Duodenal mucosa (tissue), 2 donors: ENCODE results near the gene SLX4IP.
"Not testable (repeated sequence)": the region's sequence is repeated elsewhere in the genome, so short reads cannot be mapped to it uniquely, and the experiment has no call there.

Source experiments
- H3K27ac ChIP-seq: one replicate; pipeline ENCODE4 v1.7.0; 2013; ENCODE audit warnings: low read depth, low read length
- H3K27me3 ChIP-seq, 2 donors: one replicate each; pipeline ENCODE4 v1.7.0; 2013; ENCODE audit warnings: low read length in 2 of 2, control low read depth in 1 of 2; ENCODE audit not compliant: insufficient read depth in 2 of 2, control insufficient read depth in 1 of 2
- H3K36me3 ChIP-seq, 2 donors: one replicate each; pipeline ENCODE4 v1.7.0; 2013; ENCODE audit warnings: low read length in 2 of 2, control low read depth in 1 of 2; ENCODE audit not compliant: insufficient read depth in 2 of 2, control insufficient read depth in 1 of 2
- H3K4me1 ChIP-seq, 2 donors: one replicate each; pipeline ENCODE4 v1.7.0; 2013; ENCODE audit warnings: low read length in 2 of 2, control low read depth in 1 of 2; ENCODE audit not compliant: insufficient read depth in 2 of 2, control insufficient read depth in 1 of 2
- H3K4me3 ChIP-seq, 2 donors: one replicate each; pipeline ENCODE4 v1.7.0; 2013; ENCODE audit warnings: low read length in 2 of 2, low read depth in 1 of 2
- H3K9ac ChIP-seq, 2 donors: one replicate each; pipeline ENCODE4 v1.7.0; 2013; ENCODE audit warnings: low read length in 2 of 2, low read depth in 1 of 2
- H3K9me3 ChIP-seq, 2 donors: one replicate each; pipeline ENCODE4 v1.7.0; 2013; ENCODE audit warnings: low read length in 2 of 2, control low read depth in 1 of 2; ENCODE audit not compliant: control insufficient read depth in 1 of 2

The SLX4IP gene

GRCh38 chr20:10604865-10605440, 169.8 kb downstream of the SLX4IP start:
- Histone ChIP-seq H3K9ac (no peak overlapping the region), H3K9me3 (no peaks in the 10 kb centered on the region), H3K27me3 (no peaks in the 10 kb centered on the region), H3K36me3 (peaks cover 0 to 5% of the 10 kb centered on the region in 2 donors), H3K4me1 (no peaks in the 10 kb centered on the region), H3K4me3 (no peak overlapping the region), H3K27ac (no peak overlapping the region)

DNA sequence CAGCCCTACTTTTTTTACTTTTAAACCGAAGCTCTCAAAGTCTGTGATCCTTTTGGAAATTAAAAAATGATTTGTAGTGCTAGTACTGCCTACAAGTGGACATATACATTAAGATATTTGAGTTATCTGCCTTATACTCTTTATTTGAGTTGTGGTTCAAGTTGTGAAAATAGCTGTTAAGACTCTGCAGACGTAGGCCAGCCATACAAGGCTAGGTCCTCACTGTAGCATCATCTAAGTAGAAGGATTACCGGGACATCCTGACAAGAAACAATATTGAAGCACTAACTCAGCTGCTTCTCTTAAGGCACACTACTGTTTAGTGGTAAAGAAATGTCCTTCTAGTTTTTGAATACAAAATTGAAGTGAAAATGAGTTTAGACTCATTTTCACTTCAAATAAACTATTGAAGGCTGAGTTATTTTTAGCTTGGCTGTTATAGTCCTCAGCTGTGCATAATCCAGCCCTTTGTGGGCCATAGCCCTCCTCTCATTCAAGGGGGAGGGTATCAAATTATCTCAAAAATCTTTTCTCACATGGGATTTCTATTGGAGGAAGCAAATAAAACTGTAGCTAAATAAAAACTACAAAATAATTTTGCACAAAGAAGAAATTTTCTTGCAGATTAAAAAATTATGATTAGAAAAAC, 170.6 kb downstream of the SLX4IP start:
- H3K36me3 ChIP-seq: peaks cover 0 to 5% of the 10 kb centered on the region in 2 donors
- no peak overlapping the region for H3K9ac ChIP-seq
- H3K9me3 ChIP-seq: no peaks in the 10 kb centered on the region
- no peak overlapping the region for H3K4me3 ChIP-seq
- H3K27me3 ChIP-seq: no peaks in the 10 kb centered on the region
- H3K4me1 ChIP-seq: no peaks in the 10 kb centered on the region
- H3K27ac ChIP-seq: no peak overlapping the region

DNA sequence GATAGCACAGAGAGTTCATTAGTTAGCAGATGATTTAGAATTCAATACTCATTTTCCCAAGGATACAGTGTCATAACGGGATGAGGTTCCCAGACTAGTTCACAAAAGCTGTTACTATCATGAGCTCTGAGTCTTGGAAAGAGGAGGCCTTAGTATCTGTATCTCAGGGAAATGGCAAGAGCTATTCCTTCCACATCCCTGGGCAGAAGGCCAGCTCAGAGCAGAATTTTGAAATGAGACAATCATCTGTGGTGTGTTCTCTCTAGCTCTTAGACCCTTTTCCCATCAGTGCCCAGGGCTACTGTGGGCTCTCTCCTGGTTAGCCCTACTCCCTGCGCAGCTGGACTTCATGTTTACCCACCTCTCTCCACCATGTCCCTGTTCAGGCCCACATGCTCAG, 174.2 kb downstream of the SLX4IP start:
- Histone ChIP-seq H3K4me1 (no peaks in the 10 kb centered on the region), H3K27ac (no peak overlapping the region), H3K36me3 (no peaks in the 10 kb centered on the region), H3K27me3 (no peaks in the 10 kb centered on the region), H3K9me3 (no peaks in the 10 kb centered on the region), H3K4me3 (no peak overlapping the region), H3K9ac (no peak overlapping the region)

DNA sequence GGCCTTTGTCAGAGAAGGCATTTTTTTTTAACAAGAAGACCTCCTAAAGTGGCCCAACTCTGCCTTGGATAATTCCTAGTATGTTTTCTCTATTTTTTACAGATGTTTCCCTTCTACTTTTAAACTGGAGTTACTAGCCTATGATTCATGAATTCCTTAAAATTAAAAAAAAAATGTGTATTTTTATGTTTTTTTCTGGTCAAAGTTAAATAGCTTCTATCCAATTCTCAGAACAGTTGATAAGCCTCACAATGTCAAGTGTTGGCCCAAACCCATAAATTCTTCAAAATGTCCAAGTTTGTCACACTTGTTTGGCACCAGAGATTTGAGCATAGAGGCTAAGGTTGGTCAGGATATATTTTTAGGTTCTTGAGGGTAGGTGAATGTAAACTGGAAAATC, 174.7 kb downstream of the SLX4IP start:
- Histone ChIP-seq H3K27ac (no peak overlapping the region), H3K9ac (no peak overlapping the region), H3K27me3 (no peaks in the 10 kb centered on the region), H3K4me1 (no peaks in the 10 kb centered on the region), H3K4me3 (no peak overlapping the region), H3K9me3 (no peaks in the 10 kb centered on the region), H3K36me3 (no peaks in the 10 kb centered on the region)

DNA sequence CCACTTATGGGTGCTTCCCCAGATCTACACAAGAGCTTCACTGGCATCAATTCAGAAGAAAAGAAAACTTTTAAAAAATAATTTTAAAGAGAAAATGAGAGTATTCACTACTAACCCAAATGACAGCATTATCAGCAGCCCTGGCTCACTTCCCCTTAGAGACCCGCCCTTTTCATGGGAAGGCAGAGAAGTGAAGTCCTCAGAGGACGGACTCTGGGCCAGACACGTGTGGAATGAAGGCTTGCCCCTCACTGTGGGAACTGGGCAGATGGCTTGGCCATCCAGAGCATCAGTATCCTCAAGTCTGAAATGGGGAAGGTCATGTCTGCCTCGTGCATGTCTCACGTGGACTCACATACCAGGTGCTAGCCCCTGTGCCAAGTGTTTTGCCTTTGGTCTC, 175.1 kb downstream of the SLX4IP start:
- Histone ChIP-seq H3K27me3 (no peaks in the 10 kb centered on the region), H3K4me1 (no peaks in the 10 kb centered on the region), H3K4me3 (no peak overlapping the region), H3K9me3 (no peaks in the 10 kb centered on the region), H3K9ac (no peak overlapping the region), H3K36me3 (no peaks in the 10 kb centered on the region), H3K27ac (no peak overlapping the region)

DNA sequence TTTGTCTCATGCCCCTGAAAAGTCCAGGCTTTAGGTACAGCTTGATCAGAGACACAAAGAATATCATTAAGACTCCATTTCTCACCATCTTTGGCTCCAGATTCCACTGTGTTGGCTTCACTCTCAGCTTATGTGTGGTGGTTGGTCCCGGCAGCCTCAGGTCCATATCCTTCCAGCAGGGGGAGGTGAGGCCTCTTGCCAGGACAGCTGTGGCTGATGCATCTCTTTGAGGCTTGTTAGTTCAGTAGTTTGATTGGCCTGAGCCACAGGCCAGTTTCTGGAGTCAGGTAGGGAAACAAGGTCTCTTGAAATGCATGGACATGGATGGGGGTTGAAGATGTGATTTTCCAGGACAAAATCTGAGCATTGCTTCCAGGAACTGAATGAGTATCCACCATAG, 176.3 kb downstream of the SLX4IP start:
- Histone ChIP-seq H3K4me3 (no peak overlapping the region), H3K9ac (no peak overlapping the region), H3K9me3 (no peaks in the 10 kb centered on the region), H3K4me1 (no peaks in the 10 kb centered on the region), H3K27me3 (no peaks in the 10 kb centered on the region), H3K27ac (no peak overlapping the region), H3K36me3 (no peaks in the 10 kb centered on the region)

DNA sequence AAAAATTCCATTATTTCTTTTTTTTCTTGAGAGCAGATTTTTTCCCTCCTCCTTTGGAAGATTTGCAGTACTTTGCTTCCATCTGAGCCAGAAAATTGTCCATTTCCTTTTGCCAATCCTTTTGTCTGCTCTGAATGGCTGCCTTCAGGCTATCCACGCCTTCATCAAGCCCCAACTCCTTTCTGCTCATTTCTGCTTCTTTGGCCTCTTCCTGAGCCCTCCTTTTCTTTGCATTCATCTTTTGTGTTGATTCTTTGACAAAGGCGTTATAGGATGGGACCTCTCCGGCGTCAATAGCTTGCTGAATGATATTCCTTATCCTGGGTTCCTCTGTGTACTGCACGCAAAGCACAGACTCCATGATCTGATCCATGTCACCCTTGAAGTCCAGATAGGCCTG, 178.3 kb downstream of the SLX4IP start:
- H3K9ac ChIP-seq, H3K4me3 ChIP-seq, H3K4me1 ChIP-seq, H3K27ac ChIP-seq, H3K36me3 ChIP-seq, H3K27me3 ChIP-seq, H3K9me3 ChIP-seq: not testable (repeated sequence)

DNA sequence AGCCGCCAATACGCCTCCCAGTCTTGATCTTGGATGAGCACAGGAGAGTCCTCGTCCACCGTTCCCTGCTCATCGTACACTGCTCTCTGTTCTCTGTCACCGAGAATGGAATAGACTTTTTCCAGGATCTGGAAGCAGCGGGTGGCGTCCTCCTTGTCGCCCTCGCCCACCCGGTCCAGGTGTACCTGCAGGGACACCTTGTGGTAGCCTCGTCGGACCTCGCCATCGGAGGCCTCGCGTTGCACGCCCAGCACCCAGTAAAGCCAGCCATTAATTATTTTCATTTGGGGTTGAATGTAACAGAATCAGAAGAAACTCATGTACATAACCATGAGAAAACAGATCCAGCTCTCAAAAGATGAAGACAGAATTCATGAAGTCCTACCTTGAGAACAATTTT, 178.8 kb downstream of the SLX4IP start:
- no peaks in the 10 kb centered on the region for H3K9me3 ChIP-seq
- H3K9ac ChIP-seq: no peak overlapping the region
- no peaks in the 10 kb centered on the region for H3K36me3 ChIP-seq
- H3K27ac ChIP-seq: no peak overlapping the region
- no peaks in the 10 kb centered on the region for H3K4me1 ChIP-seq
- H3K27me3 ChIP-seq: no peaks in the 10 kb centered on the region
- no peak overlapping the region for H3K4me3 ChIP-seq

- Histone ChIP-seq H3K27me3 (no peaks in the 10 kb centered on the region), H3K4me1 (no peaks in the 10 kb centered on the region), H3K9me3 (no peaks in the 10 kb centered on the region), H3K36me3 (no peaks in the 10 kb centered on the region), H3K4me3 (no peak overlapping the region), H3K9ac (no peak overlapping the region), H3K27ac (no peak overlapping the region)
Observed at GRCh38 chr20:10616212-10616611, 181.1 kb downstream of the SLX4IP start.

GRCh38 chr20:10617549-10618133, 182.5 kb downstream of the SLX4IP start:
- not testable (repeated sequence) for H3K4me3 ChIP-seq, H3K9ac ChIP-seq, H3K27ac ChIP-seq, H3K9me3 ChIP-seq, H3K4me1 ChIP-seq, H3K36me3 ChIP-seq, H3K27me3 ChIP-seq
